ENCODE results near the gene SLC35E4. TPM values are rescaled to one million over a fixed set of nuclear protein-coding genes. Genes with fewer than 3 reads are reported as not detected.
A peak's percentile ranks its signal among the peaks of the same experiment; 100 is the strongest.
"Not testable (repeated sequence)": the region's sequence is repeated elsewhere in the genome, so short reads cannot be mapped to it uniquely, and the experiment has no call there.

Gene SLC35E4
- total and polyA plus RNA-seq, 11 donors = 2.4 to 9.8 (median 4.0) TPM

- ATAC-seq (peak; percentile 100), DNase-seq (peak; percentile 94 to 97 (median 96))
- Histone ChIP-seq H3K4me1 (peaks cover 0 to 23% (median 15%) of the 10 kb centered on the region in 12 donors), H3K4me3 (peak within 1 kb of the TSS; percentile 59 to 95 (median 82)), H3K27me3 (no peaks in the 10 kb centered on the region), H3K36me3 (peaks cover 0 to 29% (median 24%) of the 10 kb centered on the region in 9 donors), H3K9me3 (no peaks in the 10 kb centered on the region), H3K27ac (peak within 1 kb of the TSS; percentile 43 to 91 (median 81))
- peak in 1 of 2 donors; percentile 45 for TF ChIP-seq POLR2A (IDR thresholded peaks at IDR 0.05)
- TF ChIP-seq CTCF (IDR thresholded peaks at IDR 0.05) = no peak
- WGBS, 4 donors = 0 to 1% (median 0%) methylated on average over 49 of the region's 49 CpGs
- intact Hi-C loops (cut with DNase I) = loop anchor here in 2 of 10 donors (2.0 to 5.0 kb wide), 2 partner anchors 43 to 164 kb away; partner anchors contain the start of genes MTFP1 (in 1 of the 2) and SLC35E4 (in 1 of the 2)
These were observed 43.8 kb upstream of the SLC35E4 start, which contains the start of gene PES1 for GRCh38 chr22:30591588-30592359. TSS of gene PES1 (minus strand) at chr22:30591910. CDS start at chr22:30591833, 77 bp downstream.

GRCh38 chr22:30592360-30592713 lies 43.2 kb upstream of the SLC35E4 start:
- intact Hi-C loops (cut with DNase I) = loop anchor here in 1 of 10 donors (5.0 kb wide), 1 partner anchor 165 kb away; the partner anchor contains the start of gene MTFP1
- ATAC-seq, DNase-seq, H3K27me3 ChIP-seq, H3K9me3 ChIP-seq: not testable (repeated sequence)
- Histone ChIP-seq H3K36me3 (peaks cover 0 to 24% (median 19%) of the 10 kb centered on the region in 9 donors), H3K4me1 (peaks cover 0 to 23% (median 15%) of the 10 kb centered on the region in 12 donors), H3K27ac (peak overlapping the region in 5 of 12 donors; percentile 77 to 85 (median 80)), H3K4me3 (peak overlapping the region in 10 of 12 donors; percentile 59 to 95 (median 86))
- 33 to 43% (median 36%) methylated on average over 18 of the region's 18 CpGs for WGBS, 4 donors

- 68 to 73% (median 70%) methylated on average over 2 of the region's 2 CpGs for WGBS, 4 donors
- ATAC-seq (no peak), DNase-seq (no peak)
- Histone ChIP-seq H3K27me3 (no peaks in the 10 kb centered on the region), H3K27ac (no peak overlapping the region), H3K4me1 (peaks cover 0 to 8% (median 2%) of the 10 kb centered on the region in 12 donors), H3K36me3 (no peaks in the 10 kb centered on the region), H3K4me3 (no peak overlapping the region), H3K9me3 (no peaks in the 10 kb centered on the region)
- intact Hi-C loops (cut with DNase I) = no loop called here
- TF ChIP-seq POLR2A (IDR thresholded peaks at IDR 0.05) = no peak
- TF ChIP-seq CTCF (IDR thresholded peaks at IDR 0.05) = no peak
These were observed 39.4 kb upstream of the SLC35E4 start for GRCh38 chr22:30596199-30596598.

- WGBS, 4 donors = 92 to 98% (median 95%) methylated on average over 16 to 29 of the region's 29 CpGs
- intact Hi-C loops (cut with DNase I) = no loop called here
- Histone ChIP-seq H3K9me3 (no peaks in the 10 kb centered on the region), H3K36me3 (no peaks in the 10 kb centered on the region), H3K4me3 (no peak overlapping the region), H3K27ac (no peak overlapping the region), H3K27me3 (no peaks in the 10 kb centered on the region), H3K4me1 (peaks cover 0 to 6% (median 1%) of the 10 kb centered on the region in 12 donors)
- ATAC-seq (no peak), DNase-seq (no peak)
- TF ChIP-seq POLR2A (IDR thresholded peaks at IDR 0.05) (no peak), CTCF (IDR thresholded peaks at IDR 0.05) (no peak)
These were observed 38.7 kb upstream of the SLC35E4 start for GRCh38 chr22:30596886-30597285.
